GM13976 (cell line): Measurements from ENCODE around the gene NUDT11.
A peak's percentile ranks its signal among the peaks of the same experiment; 100 is the strongest.
"Not testable (repeated sequence)": the region's sequence is repeated elsewhere in the genome, so short reads cannot be mapped to it uniquely, and the experiment has no call there.

Experiments
- DNase-seq: peaks from one replicate; pipeline ENCODE4 v3.0.0; 2012; ENCODE audit warnings: low spot score
- CTCF ChIP-seq: IDR thresholded peaks from 2 replicates; pipeline ENCODE4 v1.5.1; 2012; ENCODE audit warnings: borderline replicate concordance, mild to moderate bottlenecking; ENCODE audit not compliant: insufficient read depth; ENCODE audit errors: extremely low read depth, missing control alignments, control extremely low read depth
- in situ Hi-C: fragments of 300-500 bp; cut with MboI; formaldehyde crosslinking; loops from one replicate; pipeline ENCODE4 v1.12.0; 2022; ENCODE audit warnings: low sequenced_read_pairs, mixed read lengths, inconsistent platforms; ENCODE audit not compliant: unreplicated experiment

NUDT11 gene

GRCh38 chrX:51496501-51497291, at the start of gene NUDT11:
Gene NUDT11 (minus strand): TSS chrX:51496592. CDS start chrX:51496444, 148 bp downstream.
- TF ChIP-seq CTCF: no peak
- DNase-seq: peak; percentile 55
- in situ Hi-C loops: no loop called here

DNA sequence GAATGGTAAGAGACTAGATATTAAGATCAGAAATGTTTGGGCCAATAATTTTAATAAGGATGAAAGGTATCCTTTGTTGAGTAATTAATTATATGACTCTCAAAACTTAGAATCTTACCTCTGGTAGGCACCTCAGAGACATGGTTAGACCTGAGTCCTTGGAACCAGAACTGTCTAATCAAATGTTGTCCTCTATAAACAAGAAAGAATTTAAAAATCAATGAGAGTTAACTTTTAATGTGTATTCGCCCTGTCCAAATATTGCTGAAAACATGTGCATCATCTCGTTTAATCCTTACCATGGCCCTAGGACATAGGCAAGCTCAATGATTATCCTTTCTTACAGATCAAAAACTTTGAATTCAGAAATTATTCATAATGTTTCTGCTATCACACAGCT, 24.0 kb upstream of the NUDT11 start:
- no peak for DNase-seq
- no peak for TF ChIP-seq CTCF
- in situ Hi-C loops: no loop called here

GRCh38 chrX:51519131-51519530, 22.7 kb upstream of the NUDT11 start:
- not testable (repeated sequence) for DNase-seq

GRCh38 chrX:51507551-51507950, 11.2 kb upstream of the NUDT11 start:
- DNase-seq: no peak
- TF ChIP-seq CTCF: no peak
- in situ Hi-C loops: no loop called here

More at GRCh38 chrX:51519131-51519530, 22.7 kb upstream of the NUDT11 start:
- in situ Hi-C loops: not testable (repeated sequence)

- in situ Hi-C loops, DNase-seq: not testable (repeated sequence)
These were observed 497 bp downstream of the NUDT11 start for GRCh38 chrX:51495701-51496488.

GRCh38 chrX:51494409-51494808, 2.0 kb downstream of the NUDT11 start:
- in situ Hi-C loops: no loop called here
- TF ChIP-seq CTCF: no peak
- DNase-seq: no peak

DNA sequence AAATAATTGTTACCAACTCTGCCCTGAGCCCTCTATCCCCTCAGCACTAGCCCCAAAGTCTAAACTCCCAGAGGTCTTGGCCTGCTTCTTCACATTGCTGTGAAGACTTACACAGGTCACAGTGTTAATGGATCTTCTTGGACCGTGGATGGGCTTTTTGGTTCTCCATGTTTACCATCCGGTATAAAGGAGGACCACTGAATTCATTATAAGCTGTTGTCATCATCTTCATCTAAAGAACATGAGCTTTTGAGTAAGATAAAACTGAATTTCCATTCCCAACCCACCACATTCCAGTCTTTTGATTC, 8.5 kb downstream of the NUDT11 start:
- TF ChIP-seq CTCF: no peak
- in situ Hi-C loops: no loop called here
- no peak for DNase-seq
